ENCODE measurements around the gene CMKLR1.

The CMKLR1 gene

GRCh38 chr12:108282676-108283075, 56.4 kb downstream of the CMKLR1 start:
- TF ChIP-seq CTCF (IDR thresholded peaks at IDR 0.05; ENCODE audit: low read length, missing control alignments), result no peak
- no peak for DNase-seq (ENCODE audit: low read depth)
- no peak overlapping the region for H3K4me3 ChIP-seq (replicated peaks; ENCODE audit: low read depth, low read length)

GRCh38 chr12:108282160-108282559, 57.0 kb downstream of the CMKLR1 start:
- no peak overlapping the region for H3K4me3 ChIP-seq (replicated peaks; ENCODE audit: low read depth, low read length)
- no peak for DNase-seq (ENCODE audit: low read depth)

GRCh38 chr12:108277613-108278012, 61.5 kb downstream of the CMKLR1 start:
- no peak overlapping the region for H3K4me3 ChIP-seq (replicated peaks; ENCODE audit: low read depth, low read length)
- TF ChIP-seq CTCF (IDR thresholded peaks at IDR 0.05; ENCODE audit: low read length, missing control alignments), result no peak
- no peak for DNase-seq (ENCODE audit: low read depth)

More at GRCh38 chr12:108282160-108282559, 57.0 kb downstream of the CMKLR1 start:
- no peak for TF ChIP-seq CTCF (IDR thresholded peaks at IDR 0.05; ENCODE audit: low read length, missing control alignments)

GRCh38 chr12:108273217-108273616, 65.9 kb downstream of the CMKLR1 start:
- TF ChIP-seq CTCF (IDR thresholded peaks at IDR 0.05; ENCODE audit: low read length, missing control alignments), result no peak
- no peak for DNase-seq (ENCODE audit: low read depth)
- no peak overlapping the region for H3K4me3 ChIP-seq (replicated peaks; ENCODE audit: low read depth, low read length)

GRCh38 chr12:108271951-108272872, 66.9 kb downstream of the CMKLR1 start:
- DNase-seq (ENCODE audit: low read depth), result no peak
- H3K4me3 ChIP-seq (replicated peaks; ENCODE audit: low read depth, low read length), result no peak overlapping the region
- no peak for TF ChIP-seq CTCF (IDR thresholded peaks at IDR 0.05; ENCODE audit: low read length, missing control alignments)

GRCh38 chr12:108270849-108271143, 68.3 kb downstream of the CMKLR1 start:
- DNase-seq (ENCODE audit: low read depth), result no peak
- no peak for TF ChIP-seq CTCF (IDR thresholded peaks at IDR 0.05; ENCODE audit: low read length, missing control alignments)
- no peak overlapping the region for H3K4me3 ChIP-seq (replicated peaks; ENCODE audit: low read depth, low read length)
